HG03064 (cell line): ENCODE data around the gene NDUFS5.
"Not testable (repeated sequence)": the region's sequence is repeated elsewhere in the genome, so short reads cannot be mapped to it uniquely, and the experiment has no call there.

Experiments used
- ATAC-seq: cut with Tn5 transposase; IDR thresholded peaks from one replicate; pipeline ENCODE4 v1.9.1; 2021; ENCODE audit warnings: low read depth; ENCODE audit not compliant: unreplicated experiment

The NDUFS5 gene

GRCh38 chr1:39061951-39062350 is 35.8 kb downstream of the NDUFS5 start:
- ATAC-seq, result no peak

- ATAC-seq, result no peak
Observed at GRCh38 chr1:39063191-39063590, 37.0 kb downstream of the NDUFS5 start.

- ATAC-seq, result no peak
Observed at GRCh38 chr1:39063775-39064174, 37.6 kb downstream of the NDUFS5 start.

- no peak for ATAC-seq
Observed at GRCh38 chr1:39065542-39065941, 39.4 kb downstream of the NDUFS5 start.

- not testable (repeated sequence) for ATAC-seq
Observed at GRCh38 chr1:39068227-39068626, 42.1 kb downstream of the NDUFS5 start.

GRCh38 chr1:39071557-39071956 is 45.4 kb downstream of the NDUFS5 start:
- ATAC-seq, result not testable (repeated sequence)

- no peak for ATAC-seq
Observed at GRCh38 chr1:39076127-39076798, 50.1 kb downstream of the NDUFS5 start.

- ATAC-seq, result no peak
Observed at GRCh38 chr1:39076799-39077148, 50.6 kb downstream of the NDUFS5 start.

- ATAC-seq, result no peak
Observed at GRCh38 chr1:39080269-39080826, 54.2 kb downstream of the NDUFS5 start.

GRCh38 chr1:39080831-39081270 is 54.7 kb downstream of the NDUFS5 start:
- no peak for ATAC-seq

- no peak for ATAC-seq
Observed at GRCh38 chr1:39081271-39082009, 55.3 kb downstream of the NDUFS5 start.

- no peak for ATAC-seq
Observed at GRCh38 chr1:39082010-39082799, 56.1 kb downstream of the NDUFS5 start.

GRCh38 chr1:39082811-39083576 is 56.8 kb downstream of the NDUFS5 start:
- ATAC-seq, result no peak

- ATAC-seq, result no peak
Observed at GRCh38 chr1:39084191-39084590, 58.0 kb downstream of the NDUFS5 start.
